ENCODE data around the gene NFIB. TPM values are rescaled to one million over a fixed set of nuclear protein-coding genes. Genes with fewer than 3 reads are reported as not detected.

The NFIB gene
- total and polyA plus RNA-seq, 2 donors (not counting 3 experiments of a cell fraction or from before 2014, with no cell fraction given), result 26.4 to 174 TPM

- intact Hi-C loops (cut with micrococcal nuclease), result loop anchor here (2.0 kb wide), 1 partner anchor 17 kb away; no protein-coding TSS in a partner anchor
- H3K4me2 ChIP-seq (ENCODE audit: insufficient read depth, low read length), result no peak overlapping the region
- peaks cover 33% of the 10 kb centered on the region for H3K4me1 ChIP-seq (ENCODE audit: control insufficient read depth, extremely low read depth, insufficient read depth, low read length)
- TF ChIP-seq POLR2AphosphoS5 (IDR thresholded peaks at IDR 0.05; ENCODE audit: insufficient read depth, low read depth, low read length) (no peak), JUN (IDR thresholded peaks at IDR 0.05; ENCODE audit: borderline replicate concordance, insufficient read depth, insufficient read length, low read depth) (no peak), EZH2 (IDR thresholded peaks at IDR 0.05; ENCODE audit: borderline replicate concordance, low read depth, low read length, severe bottlenecking) (no peak), MYC (IDR thresholded peaks at IDR 0.05; ENCODE audit: low read depth, low read length) (no peak), GATA2 (IDR thresholded peaks at IDR 0.05; ENCODE audit: insufficient read depth, insufficient read length, low read depth, low read length) (no peak), CTCF (IDR thresholded peaks at IDR 0.05; ENCODE audit: extremely low read depth in 1 of 2, insufficient read depth in 1 of 2, low read depth in 1 of 2, low read length in 2 of 2) (no peak), FOS (IDR thresholded peaks at IDR 0.05; ENCODE audit: borderline replicate concordance, insufficient read depth, low read length) (no peak), MAX (IDR thresholded peaks at IDR 0.05; ENCODE audit: insufficient read depth, insufficient read length) (no peak), POLR2A (IDR thresholded peaks at IDR 0.05; ENCODE audit: low read depth, low read length) (no peak)
- dilution Hi-C loops (cut with MboI; ENCODE audit: extremely low pct_ligation_motif_present, low sequenced_read_pairs), result no loop called here
- POLR2A ChIA-PET, result no interaction called here
- no peak overlapping the region for H3K9ac ChIP-seq (replicated peaks; ENCODE audit: extremely low read depth, insufficient read depth, low read length)
- H4K20me1 ChIP-seq (replicated peaks; ENCODE audit: control insufficient read depth, extremely low read depth, insufficient read depth, low read length), result peaks cover 20% of the 10 kb centered on the region
- H3K9me1 ChIP-seq (replicated peaks; ENCODE audit: control insufficient read depth, extremely low read depth, insufficient read depth, low read length), result no peaks in the 10 kb centered on the region
- H3K79me2 ChIP-seq (ENCODE audit: control insufficient read depth, insufficient read depth, low read length), result peaks cover 94% of the 10 kb centered on the region
- H3K36me3 ChIP-seq (ENCODE audit: control insufficient read depth in 2 of 2, extremely low read depth in 1 of 2, insufficient read depth in 2 of 2, low read length in 2 of 2), result peaks cover 0 to 5% of the 10 kb centered on the region in 2 experiments
- H3K27ac ChIP-seq (ENCODE audit: insufficient read depth, low read depth, low read length), result no peak overlapping the region
- CTCF ChIA-PET, result no interaction called here
- H3K27me3 ChIP-seq (ENCODE audit: control insufficient read depth in 2 of 2, insufficient read depth in 2 of 2, low read length in 2 of 2), result no peaks in the 10 kb centered on the region
- no peak for FAIRE-seq
- no peak overlapping the region for H3K4me3 ChIP-seq (replicated peaks in 1 of 3; ENCODE audit: insufficient read depth in 1 of 3, low read depth in 1 of 3, low read length in 3 of 3)
- DNase-seq (ENCODE audit: low read depth, low spot score), result no peak
- H3K9me3 ChIP-seq (replicated peaks; ENCODE audit: control insufficient read depth, insufficient read depth, low read length), result no peaks in the 10 kb centered on the region
- BruUV-seq (replicated peaks), result no TSS peak
- H2AFZ ChIP-seq (ENCODE audit: low read depth, low read length), result no peak overlapping the region
These were observed 32.1 kb downstream of the NFIB start for GRCh38 chr9:14281876-14282275.

Data from endothelial cell of umbilical vein (primary cell).